Omental fat pad (tissue), 4 donors: ENCODE results near the gene ADAMTS8. TPM values are rescaled to one million over a fixed set of nuclear protein-coding genes. Genes with fewer than 3 reads are reported as not detected.

Experiments
- ATAC-seq: fragments of 150-250 bp; one replicate; pipeline ENCODE4 v1.9.1; 2016; ENCODE audit warnings: mild to moderate bottlenecking, moderate library complexity; ENCODE audit not compliant: low FRiP score
- DNase-seq: peaks from one replicate; pipeline ENCODE4 v3.0.0-alpha.2; 2019; ENCODE audit warnings: low spot score
- total RNA-seq, 4 donors: library from RNA; depleted of rRNA; stranded (reverse); fragments of >200 nt; gene quantifications; one replicate each; pipeline ENCODE4 v1.1.0, GENCODE V29; 2016
- TF ChIP-seq, protein P1 (sequence below), 3 donors: fragments of 450-650 bp; IDR thresholded peaks; one replicate each; pipeline ENCODE4 v1.5.1; 2016 to 2017; ENCODE audit warnings: antibody characterized with exemption in 3 of 3, mild to moderate bottlenecking in 3 of 3, moderate library complexity in 2 of 3

ADAMTS8 gene
- total RNA-seq, 4 donors from 2014 or later = 0.13 to 1.2 (median 0.22) TPM

DNA sequence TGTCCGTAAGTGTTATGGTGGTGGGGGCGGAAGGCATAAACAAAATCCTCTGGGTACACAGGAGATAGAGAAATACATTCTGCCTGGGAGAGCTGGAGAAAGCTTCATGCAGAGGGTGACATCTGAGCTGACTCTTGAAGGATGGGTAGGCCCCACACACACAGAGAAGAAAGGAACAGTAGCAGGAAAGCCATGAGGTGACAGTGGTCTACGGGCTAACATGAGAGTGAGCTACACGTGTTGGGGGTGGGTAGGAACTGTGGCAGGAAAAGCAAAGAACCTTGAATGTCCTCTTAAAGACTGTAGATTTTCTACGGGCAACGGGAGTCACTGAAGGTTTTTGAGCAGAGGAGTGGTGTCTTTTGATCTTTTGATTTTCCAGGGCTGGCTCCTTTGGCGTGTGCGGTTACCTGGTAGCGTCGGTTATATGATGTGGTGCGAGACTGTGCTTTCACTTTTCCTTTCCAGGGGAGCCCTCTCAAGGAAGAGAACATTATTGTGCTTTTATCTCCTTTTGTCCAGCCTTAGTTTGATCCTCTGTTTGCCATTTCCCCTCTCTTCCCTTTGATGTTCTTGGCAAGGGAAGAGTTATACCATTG lies 39.7 kb downstream of the ADAMTS8 start:
- DNase-seq (no peak), ATAC-seq (no peak)
- TF ChIP-seq, protein P1, sequence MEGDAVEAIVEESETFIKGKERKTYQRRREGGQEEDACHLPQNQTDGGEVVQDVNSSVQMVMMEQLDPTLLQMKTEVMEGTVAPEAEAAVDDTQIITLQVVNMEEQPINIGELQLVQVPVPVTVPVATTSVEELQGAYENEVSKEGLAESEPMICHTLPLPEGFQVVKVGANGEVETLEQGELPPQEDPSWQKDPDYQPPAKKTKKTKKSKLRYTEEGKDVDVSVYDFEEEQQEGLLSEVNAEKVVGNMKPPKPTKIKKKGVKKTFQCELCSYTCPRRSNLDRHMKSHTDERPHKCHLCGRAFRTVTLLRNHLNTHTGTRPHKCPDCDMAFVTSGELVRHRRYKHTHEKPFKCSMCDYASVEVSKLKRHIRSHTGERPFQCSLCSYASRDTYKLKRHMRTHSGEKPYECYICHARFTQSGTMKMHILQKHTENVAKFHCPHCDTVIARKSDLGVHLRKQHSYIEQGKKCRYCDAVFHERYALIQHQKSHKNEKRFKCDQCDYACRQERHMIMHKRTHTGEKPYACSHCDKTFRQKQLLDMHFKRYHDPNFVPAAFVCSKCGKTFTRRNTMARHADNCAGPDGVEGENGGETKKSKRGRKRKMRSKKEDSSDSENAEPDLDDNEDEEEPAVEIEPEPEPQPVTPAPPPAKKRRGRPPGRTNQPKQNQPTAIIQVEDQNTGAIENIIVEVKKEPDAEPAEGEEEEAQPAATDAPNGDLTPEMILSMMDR (IDR thresholded peaks at IDR 0.05) = no peak

DNA sequence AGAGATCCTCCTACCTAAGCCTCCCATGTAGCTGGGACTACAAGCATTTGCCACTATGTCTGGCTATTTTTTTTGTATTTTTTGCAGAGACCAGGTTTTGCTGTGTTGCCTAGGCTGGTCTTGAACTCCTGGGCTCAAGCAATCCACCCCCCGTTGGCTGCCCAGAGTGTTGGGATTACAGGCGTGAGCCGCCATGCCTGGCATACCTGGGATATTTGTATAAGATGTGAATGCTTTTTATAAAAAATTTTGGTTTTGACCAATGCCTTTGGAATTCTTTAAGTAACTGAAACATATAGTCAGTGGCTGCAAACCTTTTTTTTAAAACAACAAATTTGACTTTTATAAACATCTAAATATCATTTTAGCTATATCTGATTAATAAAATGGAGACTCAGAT lies 42.4 kb downstream of the ADAMTS8 start:
- DNase-seq (no peak), ATAC-seq (no peak)
- TF ChIP-seq, protein P1 (IDR thresholded peaks at IDR 0.05) = no peak

- ATAC-seq (no peak), DNase-seq (no peak)
- TF ChIP-seq, protein P1 (IDR thresholded peaks at IDR 0.05) = no peak
These were observed 44.8 kb downstream of the ADAMTS8 start for GRCh38 chr11:130383344-130384211.

GRCh38 chr11:130381317-130381716 lies 47.1 kb downstream of the ADAMTS8 start:
- TF ChIP-seq, protein P1 (IDR thresholded peaks at IDR 0.05) = no peak
- no peak for ATAC-seq
- DNase-seq = no peak

DNA sequence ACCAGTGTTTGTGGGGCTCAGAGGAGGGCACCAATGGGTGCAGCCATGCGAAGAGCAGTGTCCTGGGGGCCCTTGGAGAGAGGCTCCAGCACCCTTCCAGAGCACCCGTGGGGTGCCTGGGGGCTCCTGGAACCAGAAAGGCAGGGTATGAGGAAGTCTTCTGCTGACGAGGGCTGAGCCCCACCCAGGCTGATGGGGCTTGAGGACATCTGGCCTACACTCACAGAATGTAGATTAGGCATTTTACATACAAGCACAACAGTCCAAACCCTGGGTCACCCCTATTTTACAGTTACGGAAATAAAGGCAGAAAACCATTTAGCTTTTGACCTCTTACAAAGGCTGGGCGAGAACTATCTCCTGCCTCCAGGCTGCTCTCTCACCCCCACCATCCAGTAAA lies 47.6 kb downstream of the ADAMTS8 start:
- no peak for DNase-seq
- no peak for ATAC-seq
- TF ChIP-seq, protein P1 (IDR thresholded peaks at IDR 0.05) = no peak

DNA sequence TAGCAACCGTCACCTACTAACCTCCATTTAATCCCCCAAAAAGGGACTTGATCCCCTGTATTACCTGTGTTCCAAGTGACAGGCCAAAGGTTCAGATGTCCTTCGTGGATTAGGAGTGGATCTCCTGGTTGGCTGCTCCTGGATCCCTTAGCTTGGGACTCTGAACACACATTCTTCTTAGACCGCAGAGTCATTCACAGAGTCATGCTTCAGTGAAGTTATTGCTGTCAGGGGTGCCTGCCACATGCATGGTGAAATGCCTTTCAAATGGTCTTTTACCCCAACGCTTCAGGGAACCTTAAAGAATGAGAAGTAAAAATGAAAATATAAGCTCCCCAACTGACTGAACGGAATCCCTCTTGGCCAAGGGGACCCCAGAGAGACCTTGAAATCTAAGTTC lies 49.1 kb downstream of the ADAMTS8 start:
- ATAC-seq = no peak
- no peak for DNase-seq
- TF ChIP-seq, protein P1 (IDR thresholded peaks at IDR 0.05) = no peak
